Measurements from ENCODE around the gene FARP1.
A peak's percentile ranks its signal among the peaks of the same experiment; 100 is the strongest.

The FARP1 gene

DNA sequence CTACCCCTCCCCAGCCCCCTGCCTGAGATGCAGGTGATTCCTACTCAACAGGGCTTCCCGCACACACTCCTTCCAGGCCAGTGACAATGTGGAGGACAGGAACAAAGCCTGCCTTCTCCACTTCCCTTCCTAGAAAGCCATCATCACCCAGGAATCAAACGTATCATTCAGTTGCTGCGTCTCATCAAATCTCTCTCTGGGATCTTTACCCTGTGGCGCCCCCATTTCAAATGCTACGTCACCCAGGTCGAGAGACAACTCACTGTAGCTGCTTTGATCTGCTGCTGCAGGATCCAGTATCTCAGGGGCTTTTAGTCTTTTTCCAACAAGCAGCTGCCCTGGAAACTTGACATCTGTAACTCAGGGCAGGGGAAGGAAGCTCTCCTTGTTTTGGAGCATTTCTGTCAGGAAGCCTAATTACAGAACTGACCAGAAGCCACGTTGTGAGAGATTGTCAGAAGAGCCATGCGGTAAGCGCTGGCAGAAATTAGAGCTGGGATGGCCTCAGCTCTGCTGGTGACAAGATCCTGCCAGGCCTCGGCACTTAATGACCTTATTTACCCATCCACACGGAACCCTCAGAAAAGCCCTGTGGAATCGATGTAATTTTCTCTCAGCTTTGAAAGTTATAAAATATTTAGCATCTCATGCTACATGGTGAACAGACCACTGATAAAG lies 293.5 kb downstream of the FARP1 start:
- DNase-seq = no peak

DNA sequence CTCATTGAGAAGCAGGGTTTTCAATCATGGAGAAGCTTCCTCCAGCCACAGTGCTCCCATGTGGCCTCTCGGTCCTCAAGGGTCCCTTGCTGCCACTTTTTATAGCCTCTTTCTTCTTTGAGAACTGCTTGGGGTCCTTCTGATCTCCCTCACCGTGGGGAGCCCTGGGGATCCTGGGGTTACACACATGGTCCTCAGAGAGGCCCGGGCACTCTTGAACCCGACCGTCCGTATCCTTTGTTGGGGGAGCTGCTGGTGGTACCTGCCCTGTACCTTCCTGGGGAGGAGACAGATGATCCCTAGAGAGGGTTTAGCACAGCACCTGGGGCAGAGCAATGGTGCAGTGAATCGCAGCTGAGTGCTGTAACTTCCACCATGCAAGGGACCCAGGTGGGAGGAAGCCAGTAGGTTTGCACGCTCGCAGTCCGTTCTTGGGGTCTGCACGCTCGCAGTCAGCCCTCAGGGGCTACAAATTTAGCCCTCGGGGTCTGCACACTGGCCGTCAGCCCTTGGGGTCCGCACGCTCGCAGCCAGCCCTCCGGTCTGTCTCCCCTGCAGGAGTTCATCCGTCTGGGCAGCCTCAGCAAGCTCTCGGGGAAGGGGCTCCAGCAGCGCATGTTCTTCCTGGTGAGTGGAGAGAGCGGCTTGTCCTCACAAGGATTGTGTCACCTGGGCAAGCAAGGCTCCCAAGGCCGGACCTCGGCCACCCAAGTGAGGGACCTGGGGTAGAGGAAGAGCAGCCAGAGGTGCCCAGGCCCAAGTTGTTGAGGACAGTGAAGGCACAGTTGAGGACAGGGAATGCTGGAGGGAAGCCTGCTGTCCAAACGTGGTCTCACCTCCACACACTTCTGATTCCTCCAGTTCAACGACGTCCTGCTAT lies 295.6 kb downstream of the FARP1 start:
- DNase-seq = no peak

DNA sequence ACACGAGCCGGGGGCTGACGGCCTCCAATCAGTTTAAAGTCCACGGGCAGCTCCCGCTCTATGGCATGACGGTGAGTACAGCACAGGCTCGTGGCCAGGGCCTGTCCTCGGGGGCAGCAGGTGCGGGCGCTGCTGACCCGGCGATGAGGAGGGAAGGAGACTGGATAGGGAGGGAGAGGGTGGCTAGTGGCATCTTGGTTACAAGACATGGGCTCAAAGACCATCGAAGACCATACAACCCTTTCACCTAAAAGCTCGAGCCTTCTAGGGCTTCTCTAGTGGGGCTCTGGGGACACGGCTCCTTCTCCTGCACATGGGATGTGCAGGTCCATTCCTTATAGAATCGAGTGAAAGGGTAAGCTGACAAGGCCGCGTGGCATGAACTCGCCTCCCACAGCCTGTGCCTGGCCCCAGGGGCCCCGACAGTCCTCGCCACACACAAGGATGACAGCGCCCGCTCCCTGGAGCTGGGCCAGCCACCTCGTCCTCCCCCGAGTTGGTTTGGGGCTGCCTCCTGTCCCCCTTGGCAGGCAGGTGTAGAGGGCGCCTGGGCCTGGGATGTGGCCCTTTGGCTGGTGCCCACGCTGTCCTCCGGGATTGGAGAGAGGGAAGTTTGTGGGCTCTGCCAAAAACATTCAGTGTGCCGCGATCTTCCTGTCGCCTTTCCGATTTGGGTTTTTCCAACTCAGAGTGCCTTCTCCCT lies 296.4 kb downstream of the FARP1 start:
- DNase-seq = no peak

DNA sequence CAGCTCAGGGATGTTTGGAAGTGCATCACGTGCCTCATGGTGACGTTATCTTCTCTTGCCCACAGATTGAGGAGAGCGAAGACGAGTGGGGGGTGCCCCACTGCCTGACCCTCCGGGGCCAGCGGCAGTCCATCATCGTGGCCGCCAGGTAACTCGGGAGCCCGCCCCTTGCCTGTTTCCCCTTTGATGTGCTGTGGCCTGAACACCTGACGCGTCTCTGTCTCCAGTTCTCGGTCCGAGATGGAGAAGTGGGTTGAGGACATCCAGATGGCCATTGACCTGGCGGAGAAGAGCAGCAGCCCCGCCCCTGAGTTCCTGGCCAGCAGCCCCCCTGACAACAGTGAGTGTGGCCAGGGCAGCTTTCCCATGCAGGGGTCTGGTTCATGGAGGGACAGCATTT lies 297.0 kb downstream of the FARP1 start:
- no peak for DNase-seq

DNA sequence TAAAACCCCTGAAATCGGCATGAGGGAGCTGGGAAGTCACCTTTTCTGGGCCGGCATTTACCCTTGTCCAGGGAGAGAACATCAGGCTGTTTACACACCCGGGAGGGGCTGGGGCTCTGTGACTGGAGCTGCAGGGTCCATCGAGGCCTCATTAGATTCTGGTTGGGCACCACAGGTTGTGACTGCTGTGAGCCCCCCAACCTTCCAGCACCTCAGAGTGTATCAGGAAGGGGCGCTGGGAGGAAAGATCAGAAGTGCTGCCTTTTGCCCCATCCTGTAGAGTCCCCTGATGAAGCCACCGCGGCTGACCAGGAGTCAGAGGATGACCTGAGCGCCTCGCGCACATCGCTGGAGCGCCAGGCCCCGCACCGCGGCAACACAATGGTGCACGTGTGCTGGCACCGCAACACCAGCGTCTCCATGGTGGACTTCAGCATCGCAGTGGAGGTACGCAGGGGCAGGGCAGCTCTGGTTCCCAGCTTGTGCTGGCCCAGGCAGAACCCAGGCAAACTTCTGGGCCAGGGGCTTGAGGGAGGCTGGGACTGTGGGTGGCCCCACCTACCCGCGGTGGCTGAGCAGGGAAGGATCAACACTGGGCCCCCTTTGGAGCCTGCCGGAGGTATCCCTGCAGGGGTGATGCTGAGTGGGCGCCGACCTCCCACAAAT lies 297.6 kb downstream of the FARP1 start:
- DNase-seq = no peak

DNA sequence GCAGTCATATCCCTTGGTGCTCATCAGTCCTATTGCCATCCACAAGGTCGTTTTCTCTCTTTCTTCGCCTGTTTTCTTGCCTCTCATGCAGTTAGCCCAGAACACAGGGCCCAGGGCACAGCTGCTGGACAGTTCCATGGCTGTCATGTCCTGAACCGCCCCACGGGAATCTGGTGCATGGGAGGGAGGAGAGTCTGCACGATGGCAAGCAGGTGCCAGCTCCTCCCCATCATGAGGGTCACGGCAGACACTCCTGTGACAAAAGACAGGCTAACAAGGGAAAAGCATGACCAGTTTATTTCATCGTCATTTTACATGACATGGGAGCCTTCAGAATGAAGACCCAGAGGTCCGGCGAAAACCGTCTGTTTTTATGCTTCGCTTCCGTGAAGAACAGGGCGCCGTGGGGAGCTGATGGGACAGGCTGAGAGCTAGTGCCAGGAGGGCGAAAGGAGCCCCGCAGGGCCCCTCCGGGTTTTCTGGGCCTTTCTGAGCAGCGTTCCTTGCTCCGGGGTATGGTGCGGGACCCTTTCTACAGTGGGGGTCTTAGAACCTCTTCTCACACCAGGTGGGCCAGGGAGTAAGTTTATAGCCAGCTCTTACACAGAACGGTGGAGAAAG lies 298.3 kb downstream of the FARP1 start:
- DNase-seq = no peak

DNA sequence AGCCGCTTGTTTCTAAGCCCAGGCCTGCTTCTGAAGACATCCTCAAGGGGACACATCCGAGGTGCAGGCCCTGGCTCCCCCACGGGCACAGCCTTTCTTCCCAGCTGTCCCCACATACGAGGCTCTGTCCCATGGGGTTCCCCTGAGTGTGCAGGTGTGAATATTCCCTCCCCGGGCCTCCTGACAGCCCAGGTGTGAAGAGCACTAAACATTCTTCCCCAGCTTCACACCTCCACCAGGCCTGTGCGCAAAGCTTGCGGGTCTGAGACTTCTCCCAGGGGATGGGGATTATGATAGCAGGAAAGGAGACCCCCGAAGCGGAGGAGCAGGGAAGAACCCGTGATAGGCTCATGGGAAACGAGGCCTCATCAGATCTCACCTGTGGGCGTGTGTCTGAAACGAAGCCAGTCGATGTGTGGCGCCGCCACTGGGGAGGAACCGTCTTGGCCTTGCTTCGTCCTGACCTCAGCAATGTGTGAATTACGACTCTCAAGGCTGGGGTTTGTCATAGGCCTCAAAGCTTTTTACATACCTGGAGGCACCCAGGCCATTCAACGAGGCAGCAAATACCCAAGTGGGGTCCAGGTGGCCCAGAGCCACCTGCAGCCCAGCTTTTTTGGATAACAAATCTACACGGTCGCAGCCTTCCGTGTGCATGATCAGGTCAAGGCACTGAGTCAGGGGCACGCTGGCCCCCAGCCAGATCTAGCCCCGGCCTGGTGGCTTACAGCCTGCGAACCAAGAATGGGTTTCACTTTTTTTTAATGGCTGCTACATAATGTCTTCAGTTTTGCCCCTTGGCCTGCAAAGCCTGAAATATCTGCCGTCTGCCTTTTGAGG lies 299.7 kb downstream of the FARP1 start:
- DNase-seq = no peak

DNA sequence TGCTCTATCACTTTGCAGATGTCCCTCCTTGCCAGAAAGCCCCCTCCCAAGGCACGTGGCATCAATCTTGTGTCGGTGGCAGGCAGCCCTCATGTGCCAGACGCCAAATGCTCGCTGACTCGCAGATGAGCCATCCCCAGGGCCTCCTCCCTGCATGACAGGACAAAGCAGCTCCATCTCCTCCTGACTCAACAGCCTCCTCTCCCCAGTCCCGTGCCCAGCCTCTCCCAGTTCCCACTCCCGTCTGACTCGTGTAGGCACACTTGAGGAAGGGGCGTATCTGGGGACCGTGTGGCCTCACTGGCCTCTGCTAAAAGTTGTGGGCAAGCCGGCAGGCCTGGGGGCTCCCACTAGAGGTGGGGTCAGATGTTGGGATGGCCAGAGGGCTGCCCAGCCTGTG lies 300.4 kb downstream of the FARP1 start:
- no peak for DNase-seq

DNA sequence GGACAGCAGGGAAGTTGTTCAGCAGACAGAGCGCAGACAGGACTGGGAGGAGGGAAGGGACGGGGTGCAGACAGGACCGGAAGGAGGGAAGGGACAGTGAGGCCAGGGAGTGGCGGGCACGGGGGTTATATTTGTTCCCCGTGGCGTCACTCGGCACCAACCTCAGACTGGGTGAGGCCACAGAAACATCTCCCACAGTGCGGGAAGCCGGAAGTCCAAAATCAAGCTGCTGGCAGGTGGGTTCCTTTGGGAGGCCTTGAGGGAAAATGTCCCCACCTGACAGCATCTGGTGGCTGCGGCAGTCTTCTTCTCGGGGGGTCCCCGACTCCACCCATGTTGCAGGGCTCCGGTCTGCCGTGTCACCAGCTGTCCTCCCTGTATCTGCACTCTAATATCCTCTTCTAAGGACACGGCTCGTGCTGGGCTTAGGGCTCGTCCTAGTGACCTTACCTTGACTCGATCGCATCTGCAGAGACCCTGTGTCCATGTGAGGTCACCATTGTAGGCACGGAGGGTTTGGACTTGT lies 301.0 kb downstream of the FARP1 start:
- DNase-seq = no peak

DNA sequence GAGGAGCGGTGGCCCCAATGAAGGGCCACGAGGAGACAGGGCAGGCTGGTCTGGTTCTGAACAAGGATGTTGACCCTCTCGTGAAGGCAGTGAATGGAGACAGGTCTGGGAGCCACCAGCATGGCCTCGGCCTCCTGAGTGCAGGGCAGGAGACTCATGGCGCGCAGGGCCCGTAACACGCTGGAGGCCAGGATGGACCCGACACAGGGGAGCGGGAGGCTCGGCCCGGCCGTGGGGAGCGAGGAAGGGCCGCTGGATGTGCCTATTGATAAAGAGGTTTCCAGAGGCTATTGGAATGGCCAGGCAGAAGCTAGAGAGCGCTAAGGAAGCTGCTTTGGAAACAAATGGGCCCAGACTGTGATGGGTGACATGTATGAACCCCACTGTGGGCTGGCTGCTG lies 301.5 kb downstream of the FARP1 start:
- DNase-seq = no peak

DNA sequence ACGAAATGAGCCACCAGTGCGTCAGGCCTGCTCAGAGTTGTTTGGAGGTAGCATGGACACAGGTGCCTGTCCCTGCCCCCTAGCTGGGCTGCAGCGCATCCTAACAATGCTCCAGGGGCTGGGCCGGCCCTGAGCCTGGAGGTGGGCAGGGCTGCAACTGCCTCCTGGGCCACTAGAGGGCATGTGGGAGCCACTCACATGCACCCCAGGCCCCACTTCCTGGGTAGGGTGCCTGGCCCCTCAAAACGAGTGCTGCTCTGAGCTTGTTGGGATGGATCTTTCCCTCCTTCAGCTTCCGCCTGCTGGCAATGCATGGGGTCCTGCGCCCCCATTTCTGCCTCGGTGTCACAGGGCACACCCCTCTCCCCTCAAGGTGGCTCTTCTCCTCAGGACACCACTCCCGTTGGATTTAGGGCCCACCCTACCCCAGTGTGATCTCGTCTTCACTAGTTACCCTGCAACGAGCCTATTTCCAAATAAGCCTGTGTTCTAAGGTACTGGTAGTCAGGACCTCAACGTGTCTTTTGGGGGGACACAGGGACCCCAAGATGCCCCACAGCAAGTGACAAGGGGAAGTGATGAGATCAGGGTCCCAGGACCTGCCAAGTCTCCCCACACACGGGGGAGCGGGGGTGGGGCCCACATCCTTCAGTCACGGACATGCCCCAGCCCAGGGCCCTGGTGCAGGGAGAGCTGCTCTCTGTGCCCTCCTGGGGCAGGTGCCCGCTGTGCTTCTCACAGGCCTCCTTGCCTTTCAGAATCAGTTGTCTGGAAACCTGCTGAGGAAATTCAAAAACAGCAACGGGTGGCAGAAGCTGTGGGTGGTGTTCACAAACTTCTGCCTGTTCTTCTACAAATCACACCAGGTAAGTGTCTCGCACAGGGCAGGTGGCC lies 302.7 kb downstream of the FARP1 start:
- DNase-seq = peak; percentile 60

DNA sequence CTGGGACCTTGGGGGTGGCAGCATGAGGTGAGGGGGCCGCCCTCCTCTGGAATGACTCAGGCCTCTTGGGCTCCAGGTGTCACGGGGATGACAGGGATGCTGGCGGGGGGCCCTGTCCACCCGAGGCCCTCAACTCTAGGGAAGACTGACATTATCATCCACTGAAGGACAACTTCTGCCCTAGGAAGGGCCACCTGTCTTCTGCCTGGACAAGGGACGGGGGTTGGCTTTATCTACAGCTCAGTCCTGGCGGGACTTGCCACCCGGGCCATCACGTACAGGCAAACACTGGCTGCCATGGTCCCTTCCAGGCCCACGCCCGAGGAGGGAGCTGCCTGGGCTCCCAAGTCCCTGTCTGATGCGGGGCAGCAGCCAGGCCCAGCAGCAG lies 303.3 kb downstream of the FARP1 start:
- DNase-seq = no peak

DNA sequence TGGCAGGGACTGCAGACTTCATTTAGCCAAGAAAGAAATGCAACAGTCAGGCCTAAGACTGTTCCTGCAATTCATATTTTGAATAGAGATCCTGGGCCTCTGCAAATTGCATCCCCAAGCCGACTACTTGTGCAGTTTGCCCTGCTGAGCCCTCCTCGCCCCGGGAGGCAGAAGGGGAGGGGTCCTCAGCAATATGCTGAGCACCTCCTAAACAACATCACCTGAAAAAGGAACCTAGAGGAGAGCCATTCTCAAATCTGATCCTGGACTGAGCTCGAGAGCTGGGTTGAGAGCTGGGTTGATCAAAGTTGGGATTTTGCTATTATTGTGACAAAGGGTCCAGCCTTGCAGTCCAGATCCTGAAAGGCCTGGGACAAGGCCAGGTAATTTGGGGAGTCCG lies 304.2 kb downstream of the FARP1 start:
- DNase-seq = no peak

DNA sequence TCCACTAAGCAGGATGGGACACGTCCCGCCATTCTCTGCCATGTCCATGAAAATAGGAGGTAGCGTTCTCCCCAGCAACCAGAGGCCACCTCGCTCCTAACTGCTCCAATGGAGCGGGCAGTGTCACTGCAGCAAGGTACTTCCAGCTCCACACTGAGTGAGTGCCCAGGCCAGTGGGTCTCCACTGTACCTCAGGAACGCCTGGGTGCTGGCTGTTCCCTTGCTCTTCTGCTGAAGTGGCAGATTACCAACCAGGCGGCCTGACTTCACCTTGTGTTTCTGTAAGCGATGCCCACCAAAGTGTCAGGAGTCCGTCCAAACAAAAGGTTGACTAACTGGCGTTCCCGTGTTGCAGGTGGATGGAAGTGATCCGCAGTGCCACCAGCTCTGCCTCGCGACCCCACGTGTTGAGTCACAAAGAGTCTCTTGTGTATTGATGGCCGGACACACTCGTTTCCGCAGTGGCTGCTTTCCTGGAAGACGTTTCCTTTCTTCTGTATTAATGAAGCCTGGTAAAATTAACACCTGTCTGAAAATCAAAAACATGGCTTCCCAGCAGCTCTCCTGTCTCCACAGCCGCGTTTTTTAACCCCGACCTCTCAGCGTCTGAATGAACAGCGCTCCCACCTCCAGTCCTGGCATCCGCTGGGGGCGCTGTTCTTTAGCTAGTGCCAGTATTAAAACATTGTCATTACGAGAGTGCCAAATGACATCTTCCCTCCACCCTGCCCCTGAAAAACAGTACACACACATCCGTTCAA lies 305.2 kb downstream of the FARP1 start:
- DNase-seq = peak; percentile 99

DNA sequence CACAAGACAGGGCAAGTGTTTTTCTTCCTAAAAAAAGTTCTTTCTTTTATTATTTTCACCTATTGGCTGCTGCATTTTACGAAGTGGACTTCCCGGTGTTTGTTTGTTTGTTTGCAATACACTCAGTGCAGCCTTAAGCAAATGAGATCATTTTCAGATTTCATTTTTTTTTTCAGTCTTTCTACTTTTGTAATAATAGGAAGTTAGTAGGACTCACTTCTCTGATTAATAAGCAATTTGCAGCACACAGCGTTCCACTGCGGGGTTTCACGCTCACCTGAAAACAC lies 305.7 kb downstream of the FARP1 start:
- no peak for DNase-seq

DNA sequence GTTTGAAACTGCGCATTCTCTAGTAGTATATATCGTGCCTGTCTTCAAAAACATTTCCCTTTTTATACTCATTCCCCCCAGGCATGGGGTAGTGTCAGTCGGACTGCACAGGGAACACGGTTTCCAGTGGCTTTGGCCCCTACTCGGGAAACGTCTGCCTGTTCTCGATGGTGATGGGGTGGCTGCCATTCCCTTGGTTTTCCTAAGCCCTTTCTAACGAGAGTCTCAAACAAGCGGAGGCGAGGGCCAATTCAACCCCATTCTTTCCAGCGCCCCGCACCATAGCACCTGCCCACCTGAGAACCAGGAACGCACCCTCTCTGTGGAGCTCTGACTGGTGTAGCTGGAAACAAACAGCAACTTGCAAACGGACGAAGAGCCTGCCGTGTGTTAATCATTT lies 306.4 kb downstream of the FARP1 start:
- DNase-seq = no peak

DNA sequence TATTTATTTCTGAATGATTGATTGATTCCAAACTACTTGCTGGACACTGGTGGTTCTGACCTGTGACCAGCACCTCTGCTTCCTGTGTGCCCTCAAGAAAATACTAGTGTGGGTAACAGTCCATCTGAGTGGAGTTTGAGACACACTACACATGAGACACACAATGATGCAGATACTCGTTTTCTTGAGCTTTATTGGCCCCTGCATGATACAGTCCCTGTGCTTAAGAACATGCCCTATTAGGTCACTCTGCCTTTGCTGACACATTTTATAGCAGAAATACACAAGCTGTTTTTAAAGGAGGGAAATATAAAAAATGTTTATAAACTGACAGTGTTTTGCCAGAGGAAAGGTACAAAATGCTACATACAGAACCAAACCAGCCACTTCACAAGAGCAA lies 307.1 kb downstream of the FARP1 start:
- DNase-seq = no peak

DNA sequence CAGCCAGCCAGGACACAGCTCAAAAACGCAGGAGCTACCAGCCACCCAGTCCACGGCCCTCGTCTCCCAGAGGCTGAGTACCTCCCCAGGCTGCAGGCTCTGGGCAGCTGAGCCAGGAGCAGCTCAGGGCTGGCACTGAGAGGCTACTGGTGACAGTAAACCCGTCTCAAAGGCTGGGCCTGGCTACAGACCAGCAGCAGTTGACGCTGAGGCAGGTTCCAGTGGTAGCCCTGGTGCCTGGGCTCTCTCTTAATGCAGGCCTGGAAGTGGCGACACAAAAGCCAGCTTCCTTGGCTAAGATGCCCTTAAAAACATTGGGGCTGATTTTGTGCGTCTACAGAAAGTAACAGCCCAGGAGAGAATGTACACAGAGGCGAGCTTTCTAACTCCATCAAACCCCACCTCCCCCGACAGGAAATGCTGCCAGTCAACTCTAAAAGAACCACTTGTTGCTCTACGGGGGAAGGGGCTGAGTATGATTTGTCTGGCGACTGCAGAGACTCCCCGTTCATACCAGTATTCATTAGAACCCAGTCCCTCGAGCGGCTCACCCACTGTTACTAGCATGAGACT lies 307.7 kb downstream of the FARP1 start:
- DNase-seq = peak; percentile 52

DNA sequence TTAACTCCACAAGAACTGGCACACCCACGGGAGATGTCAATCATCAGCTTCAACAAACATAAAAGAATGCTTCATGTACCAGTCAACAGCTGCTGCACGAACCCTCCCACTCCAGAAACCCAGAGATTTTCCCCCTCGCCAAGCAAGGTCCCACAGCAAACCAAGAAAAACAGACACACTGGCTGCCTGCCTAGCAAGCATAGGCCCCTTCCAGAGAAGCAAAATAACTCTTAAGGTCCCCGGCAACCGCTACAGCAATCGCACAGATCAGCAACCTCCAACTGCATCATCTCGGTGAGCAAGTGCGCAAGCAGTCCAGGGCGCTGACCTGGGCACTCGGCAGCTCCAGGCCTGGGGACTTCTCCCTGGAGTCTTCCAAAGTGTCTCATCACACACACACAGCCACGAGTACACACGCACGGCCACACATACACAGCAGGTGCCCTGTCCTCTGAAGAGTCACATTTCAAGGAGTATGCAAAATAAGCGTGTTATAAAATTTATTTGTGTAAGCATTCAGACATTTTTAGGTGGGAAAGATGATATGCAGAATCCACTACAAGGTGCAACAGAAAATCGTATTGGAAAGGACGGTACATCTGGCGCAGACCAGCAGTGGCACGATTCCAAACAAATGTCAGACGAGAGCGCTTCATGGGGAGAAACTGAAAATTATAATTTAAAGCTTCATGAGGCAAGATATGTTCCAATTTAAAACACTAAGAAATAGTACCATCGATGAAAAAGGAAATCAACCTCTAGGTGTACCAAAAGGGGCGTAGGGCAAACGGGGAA lies 309.0 kb downstream of the FARP1 start:
- DNase-seq = no peak
